T-cell (primary cell): ENCODE data around the gene CARMIL3. TPM values are rescaled to one million over a fixed set of nuclear protein-coding genes. Genes with fewer than 3 reads are reported as not detected.

Experiments
- ATAC-seq, 4 experiments: fragments of 200-7000 bp in 3 of 4; fragments of 150-1000 bp in 1 of 4; cut with Tn5 transposase; replicated peaks in 1 of 4; 1 replicate in 3 of 4; 2 replicates in 1 of 4; pipeline ENCODE4 v1.10.0; 2021; ENCODE audit warnings: moderate library complexity in 3 of 4, mild to moderate bottlenecking in 2 of 4, moderate number of reproducible peaks in 1 of 4
- CTCF ChIA-PET, 2 donors: fragments of 300-600 bp; sonication (Branson Sonifier 250); formaldehyde crosslinking; loops; one replicate each; lab custom pipeline; 2022; ENCODE audit warnings: antibody characterized with exemption in 2 of 2; lab: Charles Lee
- POLR2A ChIA-PET, 2 donors: fragments of 300-600 bp; sonication (Branson Sonifier 250); formaldehyde crosslinking; loops; one replicate each; lab custom pipeline; 2022; ENCODE audit warnings: antibody characterized with exemption in 2 of 2; lab: Charles Lee
- DNase-seq, 35 experiments: peaks; one replicate each; pipeline versions ENCODE4 v3.0.0 to v3.0.0-alpha.2; 2013 to 2023
- H3K27ac ChIP-seq: one replicate; pipeline ENCODE4 v1.5.1; 2013; ENCODE audit warnings: low read length
- H3K27me3 ChIP-seq, 2 experiments: replicated peaks in 1 of 2; 1 replicate in 1 of 2; 2 replicates in 1 of 2; pipeline versions ENCODE4 v1.6.1 to v1.7.0; 2013; ENCODE audit warnings: low read length in 1 of 2, mixed read lengths in 1 of 2; ENCODE audit not compliant: control insufficient read depth in 2 of 2, insufficient read depth in 2 of 2; ENCODE audit errors: extremely low read depth in 1 of 2
- H3K36me3 ChIP-seq, 2 donors: 1 replicate in 1 of 2; 2 replicates in 1 of 2; pipeline versions ENCODE4 v1.6.1 to v1.7.0; 2013; ENCODE audit warnings: low read length in 1 of 2; ENCODE audit not compliant: control insufficient read depth in 2 of 2, insufficient read depth in 1 of 2; ENCODE audit errors: extremely low read depth in 1 of 2
- H3K4me1 ChIP-seq, 2 experiments: 1 replicate in 1 of 2; 2 replicates in 1 of 2; pipeline versions ENCODE4 v1.6.1 to v1.7.0; 2013; ENCODE audit warnings: low read length in 2 of 2, mixed read lengths in 1 of 2; ENCODE audit not compliant: insufficient read depth in 2 of 2, control insufficient read depth in 1 of 2; ENCODE audit errors: extremely low read depth in 1 of 2
- H3K4me3 ChIP-seq, 2 donors: 1 replicate in 1 of 2; 2 replicates in 1 of 2; pipeline versions ENCODE4 v1.5.1 to v1.7.0; 2013; ENCODE audit warnings: mild to moderate bottlenecking in 2 of 2, low read length in 1 of 2, moderate library complexity in 1 of 2; ENCODE audit not compliant: control insufficient read depth in 1 of 2; ENCODE audit errors: extremely low read depth in 1 of 2
- H3K9me3 ChIP-seq: 2 replicates; pipeline ENCODE4 v1.7.0; 2013
- H3K27ac Mint-ChIP-seq, 2 donors: one replicate each; pipeline ENCODE4 v1.8.0; 2020 to 2021; ENCODE audit warnings: mild to moderate bottlenecking in 2 of 2, mixed read lengths in 2 of 2
- H3K27me3 Mint-ChIP-seq, 2 donors: one replicate each; pipeline ENCODE4 v1.8.0; 2021 to 2022; ENCODE audit warnings: mixed read lengths in 2 of 2
- H3K36me3 Mint-ChIP-seq: one replicate; pipeline ENCODE4 v1.8.0; 2021; ENCODE audit warnings: mixed read lengths
- H3K4me1 Mint-ChIP-seq, 3 donors: one replicate each; pipeline ENCODE4 v1.8.0; 2020 to 2022; ENCODE audit warnings: mixed read lengths in 3 of 3, mild to moderate bottlenecking in 1 of 3
- H3K4me3 Mint-ChIP-seq, 3 donors: one replicate each; pipeline ENCODE4 v1.8.0; 2020 to 2022; ENCODE audit warnings: mild to moderate bottlenecking in 3 of 3, mixed read lengths in 3 of 3, moderate library complexity in 3 of 3
- H3K9me3 Mint-ChIP-seq, 3 donors: one replicate each; pipeline ENCODE4 v1.8.0; 2020 to 2022; ENCODE audit warnings: mixed read lengths in 3 of 3
- WGBS: methylation state at CpG from one replicate; pipeline ENCODE4 v1.1.5; 2013; ENCODE audit warnings: missing lambda C conversion rate; ENCODE audit not compliant: insufficient coverage; 5-methylcytosine and 5-hydroxymethylcytosine counted together
- total RNA-seq, 35 experiments: library from RNA in 6 of 35; stranded (reverse) in 6 of 35; fragments of 120-200 nt in 1 of 35; gene quantifications; one replicate each; pipeline versions ENCODE4 v1.2.1 to v1.2.4 and lab custom pipeline; 2013 to 2026

Gene CARMIL3
- total RNA-seq, 5 donors from 2014 or later (not counting 1 experiment from before 2014, with no cell fraction given) = 0.38 to 1.9 (median 0.59) TPM

GRCh38 chr14:24055971-24056799 is 4.4 kb downstream of the CARMIL3 start:
- peaks cover 10 to 15% (median 14%) of the 10 kb centered on the region in 3 donors for H3K4me1 Mint-ChIP-seq
- no peak for DNase-seq
- Histone ChIP-seq H3K9me3 (no peaks in the 10 kb centered on the region), H3K27me3 (peaks cover 0 to 37% of the 10 kb centered on the region in 2 experiments), H3K36me3 (no peaks in the 10 kb centered on the region), H3K27ac (no peak overlapping the region), H3K4me1 (peaks cover 2 to 21% of the 10 kb centered on the region in 2 experiments), H3K4me3 (no peak overlapping the region)
- no peaks in the 10 kb centered on the region for H3K9me3 Mint-ChIP-seq
- ATAC-seq = no peak
- 77% methylated on average over 8 of the region's 10 CpGs for WGBS
- POLR2A ChIA-PET = no interaction called here
- no peak overlapping the region for H3K4me3 Mint-ChIP-seq
- no peak overlapping the region for H3K27ac Mint-ChIP-seq
- CTCF ChIA-PET = interaction anchor here (0.5 to 1.2 kb wide), 3 partner anchors 13 to 761 kb away, joined by 3 to 4 read pairs (median 4); no protein-coding TSS in a partner anchor
- H3K36me3 Mint-ChIP-seq = no peaks in the 10 kb centered on the region
- peaks cover 11 to 19% of the 10 kb centered on the region in 2 donors for H3K27me3 Mint-ChIP-seq

- Histone ChIP-seq H3K9me3 (no peaks in the 10 kb centered on the region), H3K27me3 (peaks cover 0 to 33% of the 10 kb centered on the region in 2 experiments), H3K4me1 (peaks cover 0 to 17% of the 10 kb centered on the region in 2 experiments), H3K4me3 (no peak overlapping the region), H3K36me3 (no peaks in the 10 kb centered on the region), H3K27ac (no peak overlapping the region)
- ATAC-seq (no peak), DNase-seq (no peak)
- no peaks in the 10 kb centered on the region for H3K9me3 Mint-ChIP-seq
- H3K4me1 Mint-ChIP-seq = peaks cover 10 to 13% (median 11%) of the 10 kb centered on the region in 3 donors
- H3K27me3 Mint-ChIP-seq = peaks cover 11 to 17% of the 10 kb centered on the region in 2 donors
- no peak overlapping the region for H3K4me3 Mint-ChIP-seq
- ChIA-PET POLR2A (no interaction called here), CTCF (interaction anchor here in 1 of 2 donors (0.8 to 1.2 kb wide), 3 partner anchors 13 to 52 kb away, joined by 3 to 4 read pairs (median 3); no protein-coding TSS in a partner anchor)
- WGBS = 84% methylated on average over 7 of the region's 8 CpGs
- H3K27ac Mint-ChIP-seq = no peak overlapping the region
- no peaks in the 10 kb centered on the region for H3K36me3 Mint-ChIP-seq
Measured at GRCh38 chr14:24056800-24057184, 5.0 kb downstream of the CARMIL3 start.

GRCh38 chr14:24057271-24057670 is 5.5 kb downstream of the CARMIL3 start:
- H3K27ac ChIP-seq = no peak overlapping the region
- H3K36me3 ChIP-seq = no peaks in the 10 kb centered on the region
- DNase-seq (no peak), ATAC-seq (no peak)
- Mint-ChIP-seq H3K4me1 (peaks cover 10 to 13% (median 11%) of the 10 kb centered on the region in 3 donors), H3K27ac (no peak overlapping the region), H3K9me3 (no peaks in the 10 kb centered on the region), H3K4me3 (no peak overlapping the region), H3K36me3 (no peaks in the 10 kb centered on the region), H3K27me3 (peaks cover 11 to 17% of the 10 kb centered on the region in 2 donors)
- no peaks in the 10 kb centered on the region for H3K9me3 ChIP-seq
- POLR2A ChIA-PET = no interaction called here
- no peak overlapping the region for H3K4me3 ChIP-seq
- H3K4me1 ChIP-seq = peaks cover 0 to 14% of the 10 kb centered on the region in 2 experiments
- no CpG with 5 or more reads among the region's 2 CpGs for WGBS
- CTCF ChIA-PET = interaction anchor here in 1 of 2 donors (0.7 to 1.2 kb wide), 4 partner anchors 14 to 53 kb away, joined by 3 to 5 read pairs (median 4); no protein-coding TSS in a partner anchor
- peaks cover 0 to 30% of the 10 kb centered on the region in 2 experiments for H3K27me3 ChIP-seq

- ATAC-seq = peak in 2 of 4 experiments; percentile 8 to 47
- no peak overlapping the region for H3K27ac Mint-ChIP-seq
- DNase-seq = no peak
- no peaks in the 10 kb centered on the region for H3K9me3 Mint-ChIP-seq
- peaks cover 0 to 27% of the 10 kb centered on the region in 2 experiments for H3K27me3 ChIP-seq
- CTCF ChIA-PET = interaction anchor here in 1 of 2 donors (0.7 to 1.2 kb wide), 5 partner anchors 32 to 53 kb away, joined by 3 to 7 read pairs (median 5); no protein-coding TSS in a partner anchor
- POLR2A ChIA-PET = no interaction called here
- H3K4me3 Mint-ChIP-seq = no peak overlapping the region
- H3K4me3 ChIP-seq = no peak overlapping the region
- H3K4me1 ChIP-seq = peaks cover 0 to 8% of the 10 kb centered on the region in 2 experiments
- 81% methylated on average over 13 of the region's 14 CpGs for WGBS
- H3K27ac ChIP-seq = no peak overlapping the region
- no peaks in the 10 kb centered on the region for H3K9me3 ChIP-seq
- peaks cover 8 to 13% of the 10 kb centered on the region in 2 donors for H3K27me3 Mint-ChIP-seq
- no peaks in the 10 kb centered on the region for H3K36me3 ChIP-seq
- H3K36me3 Mint-ChIP-seq = no peaks in the 10 kb centered on the region
- H3K4me1 Mint-ChIP-seq = peaks cover 6 to 8% (median 7%) of the 10 kb centered on the region in 3 donors
Measured at GRCh38 chr14:24057867-24058259, 6.1 kb downstream of the CARMIL3 start.

- POLR2A ChIA-PET = no interaction called here
- H3K27me3 ChIP-seq = peaks cover 0 to 25% of the 10 kb centered on the region in 2 experiments
- no peaks in the 10 kb centered on the region for H3K9me3 ChIP-seq
- ATAC-seq (peak in 2 of 4 experiments; percentile 72 to 75), DNase-seq (peak in 22 of 35 experiments; percentile 14 to 60 (median 45))
- H3K36me3 ChIP-seq = no peaks in the 10 kb centered on the region
- no peaks in the 10 kb centered on the region for H3K36me3 Mint-ChIP-seq
- H3K4me3 ChIP-seq = no peak overlapping the region
- H3K9me3 Mint-ChIP-seq = no peaks in the 10 kb centered on the region
- peaks cover under 1 to 3% (median 2%) of the 10 kb centered on the region in 3 donors for H3K4me1 Mint-ChIP-seq
- WGBS = 77% methylated on average over 4 of the region's 7 CpGs
- no peak overlapping the region for H3K4me3 Mint-ChIP-seq
- H3K27ac ChIP-seq = no peak overlapping the region
- no peak overlapping the region for H3K27ac Mint-ChIP-seq
- H3K4me1 ChIP-seq = peaks cover 0 to 2% of the 10 kb centered on the region in 2 experiments
- CTCF ChIA-PET = interaction anchor here in 1 of 2 donors (0.8 to 1.2 kb wide), 4 partner anchors 32 to 52 kb away, joined by 4 to 7 read pairs (median 5); no protein-coding TSS in a partner anchor
- peaks cover 3 to 8% of the 10 kb centered on the region in 2 donors for H3K27me3 Mint-ChIP-seq
Measured at GRCh38 chr14:24058260-24058950, 6.6 kb downstream of the CARMIL3 start.
